HCT116 (cell line): ENCODE data around the gene RHOG.

ENCODE experiments used
- CTCF ChIP-seq, 3 experiments: fragments of 200-600 bp in 1 of 3; sonication (generic) in 1 of 3; IDR thresholded peaks in 2 of 3; conservative IDR thresholded peaks in 1 of 3; 2 replicates each; pipeline ENCODE4 v1.5.1; 2012 to 2017; ENCODE audit warnings: low read depth in 2 of 3, low read length in 2 of 3, antibody characterized with exemption in 1 of 3, borderline replicate concordance in 1 of 3, control low read depth in 1 of 3, mild to moderate bottlenecking in 1 of 3, mixed read lengths in 1 of 3, mixed run types in 1 of 3, moderate library complexity in 1 of 3; ENCODE audit not compliant: insufficient read depth in 1 of 3
- EGR1 ChIP-seq: IDR thresholded peaks from 2 replicates; pipeline ENCODE4 v1.6.1; 2012; ENCODE audit warnings: low read depth
- ELF1 ChIP-seq: IDR thresholded peaks from 2 replicates; pipeline ENCODE4 v1.6.1; 2012; ENCODE audit warnings: low read depth, borderline replicate concordance
- EZH2 ChIP-seq: fragments of 200-600 bp; sonication (generic); IDR thresholded peaks from 2 replicates; pipeline ENCODE4 v1.6.1; 2017; ENCODE audit warnings: antibody characterized with exemption, mixed run types
- EZH2phosphoT487 ChIP-seq: fragments of 200-600 bp; IDR thresholded peaks from 2 replicates; pipeline ENCODE4 v1.6.1; 2018; ENCODE audit warnings: antibody characterized with exemption, borderline replicate concordance
- JUND ChIP-seq: IDR thresholded peaks from 2 replicates; pipeline ENCODE4 v1.6.1; 2012
- POLR2A ChIP-seq: IDR thresholded peaks from 2 replicates; pipeline ENCODE4 v1.7.0; 2011; ENCODE audit warnings: borderline replicate concordance; ENCODE audit not compliant: insufficient read depth, insufficient read length; ENCODE audit errors: extremely low read depth
- POLR2AphosphoS5 ChIP-seq: IDR thresholded peaks from 2 replicates; pipeline ENCODE4 v1.6.1; 2011; ENCODE audit warnings: mild to moderate bottlenecking, low read depth, low read length, moderate library complexity
- RAD21 ChIP-seq: IDR thresholded peaks from 2 replicates; pipeline ENCODE4 v1.6.1; 2012; ENCODE audit warnings: low read depth, mild to moderate bottlenecking
- REST ChIP-seq: IDR thresholded peaks from 2 replicates; pipeline ENCODE4 v1.6.1; 2012; ENCODE audit warnings: low read depth
- SP1 ChIP-seq: IDR thresholded peaks from 2 replicates; pipeline ENCODE4 v1.6.1; 2012; ENCODE audit warnings: low read depth
- TCF7L2 ChIP-seq: IDR thresholded peaks from 2 replicates; pipeline ENCODE4 v1.7.0; 2011; ENCODE audit warnings: borderline replicate concordance, inconsistent platforms; ENCODE audit not compliant: insufficient read depth, insufficient read length; ENCODE audit errors: extremely low read depth
- ZFX ChIP-seq: fragments of 450-650 bp; IDR thresholded peaks from 2 replicates; pipeline ENCODE4 v1.6.1; 2017

GRCh38 chr11:3823762-3824506, 16.8 kb downstream of the RHOG start:
- TF ChIP-seq POLR2AphosphoS5 (no peak), POLR2A (no peak), CTCF (IDR thresholded peaks at IDR 0.05 in 2 of 3, conservative IDR thresholded peaks at IDR 0.05 in 1 of 3; ENCODE audit: borderline replicate concordance in 1 of 3, insufficient read depth in 1 of 3, low read depth in 2 of 3, low read length in 2 of 3) (no peak), EZH2phosphoT487 (no peak), TCF7L2 (no peak), SP1 (no peak), REST (no peak), RAD21 (no peak), EZH2 (no peak), JUND (no peak), ELF1 (no peak), ZFX (no peak), EGR1 (no peak)
